Naive B cell (primary cell): ENCODE data around the gene UBE2QL1. TPM values are rescaled to one million over a fixed set of nuclear protein-coding genes. Genes with fewer than 3 reads are reported as not detected.
A peak's percentile ranks its signal among the peaks of the same experiment; 100 is the strongest.

Experiments
- ATAC-seq, 2 donors: fragments of 150-1000 bp; cut with Tn5 transposase; 2 replicates each; pipeline ENCODE4 v1.10.0; 2021; ENCODE audit warnings: low read depth in 2 of 2, mild to moderate bottlenecking in 2 of 2, moderate library complexity in 2 of 2
- DNase-seq: peaks from one replicate; pipeline ENCODE4 v3.0.0; 2022
- H3K27ac Mint-ChIP-seq, 6 donors: one replicate each; pipeline ENCODE4 v1.8.0; 2020 to 2022; ENCODE audit warnings: mild to moderate bottlenecking in 6 of 6, mixed read lengths in 6 of 6, moderate library complexity in 5 of 6, inconsistent platforms in 2 of 6
- H3K27me3 Mint-ChIP-seq, 3 donors: one replicate each; pipeline ENCODE4 v1.8.0; 2021 to 2022; ENCODE audit warnings: mixed read lengths in 3 of 3, mild to moderate bottlenecking in 1 of 3
- H3K36me3 Mint-ChIP-seq, 2 donors: one replicate each; pipeline ENCODE4 v1.8.0; 2020 to 2022; ENCODE audit warnings: mixed read lengths in 2 of 2, inconsistent platforms in 1 of 2, mild to moderate bottlenecking in 1 of 2
- H3K4me1 Mint-ChIP-seq, 3 donors: one replicate each; pipeline ENCODE4 v1.8.0; 2020 to 2022; ENCODE audit warnings: mixed read lengths in 3 of 3, inconsistent platforms in 1 of 3, mild to moderate bottlenecking in 1 of 3, moderate library complexity in 1 of 3
- H3K4me3 Mint-ChIP-seq, 8 donors: one replicate each; pipeline ENCODE4 v1.8.0; 2020 to 2022; ENCODE audit warnings: mild to moderate bottlenecking in 8 of 8, mixed read lengths in 8 of 8, moderate library complexity in 8 of 8, inconsistent platforms in 2 of 8
- H3K9me3 Mint-ChIP-seq, 7 donors: one replicate each; pipeline ENCODE4 v1.8.0; 2020 to 2022; ENCODE audit warnings: mixed read lengths in 7 of 7, mild to moderate bottlenecking in 5 of 7, inconsistent platforms in 2 of 7, moderate library complexity in 1 of 7
- polyA plus RNA-seq, 6 donors: library from polyadenylated mRNA; unstranded; fragments of 300-500 nt; fragmentation: Illumina TruSeq; gene quantifications; one replicate each; pipeline ENCODE4 v1.2.3, GENCODE V29; 2021; ENCODE audit warnings: low read depth in 6 of 6

The UBE2QL1 gene, protein sequence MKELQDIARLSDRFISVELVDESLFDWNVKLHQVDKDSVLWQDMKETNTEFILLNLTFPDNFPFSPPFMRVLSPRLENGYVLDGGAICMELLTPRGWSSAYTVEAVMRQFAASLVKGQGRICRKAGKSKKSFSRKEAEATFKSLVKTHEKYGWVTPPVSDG
- not detected for polyA plus RNA-seq

DNA sequence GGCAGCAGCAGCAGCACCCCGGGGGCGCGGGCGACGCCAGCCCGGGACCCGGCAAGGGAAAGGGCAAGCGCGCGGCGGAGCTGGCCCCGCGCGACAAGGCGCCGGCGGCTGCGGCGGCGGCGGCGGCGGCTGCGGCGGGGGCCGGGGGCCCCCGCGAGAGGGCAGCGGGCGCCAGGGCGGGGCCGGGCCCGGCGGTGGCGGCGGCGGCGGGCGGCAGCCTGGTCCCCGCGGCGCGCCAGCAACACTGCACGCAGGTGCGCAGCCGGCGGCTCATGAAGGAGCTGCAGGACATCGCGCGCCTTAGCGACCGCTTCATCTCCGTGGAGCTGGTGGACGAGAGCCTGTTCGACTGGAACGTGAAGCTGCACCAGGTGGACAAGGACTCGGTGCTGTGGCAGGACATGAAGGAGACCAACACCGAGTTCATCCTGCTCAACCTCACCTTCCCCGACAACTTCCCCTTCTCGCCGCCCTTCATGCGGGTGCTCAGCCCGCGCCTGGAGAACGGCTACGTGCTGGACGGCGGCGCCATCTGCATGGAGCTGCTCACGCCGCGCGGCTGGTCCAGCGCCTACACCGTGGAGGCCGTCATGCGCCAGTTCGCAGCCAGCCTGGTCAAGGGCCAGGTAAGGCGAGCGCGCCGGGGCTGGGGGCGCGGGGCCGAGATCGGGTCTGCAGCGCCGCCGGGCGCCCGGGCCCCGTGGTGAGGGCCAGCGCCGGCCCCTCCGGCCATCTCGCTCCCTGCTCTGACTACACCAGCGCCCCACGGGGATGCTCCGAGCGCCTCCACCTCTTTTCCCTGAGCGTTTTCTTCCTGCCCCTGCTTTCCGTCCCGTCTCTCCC, at the start of gene UBE2QL1:
UBE2QL1 (plus strand) TSS at position 238 of the 843 bp plus-strand sequence; CDS start at position 273, 35 bp downstream.
- DNase-seq (peak; percentile 2), ATAC-seq (peak; percentile 41 to 58)
- H3K27ac Mint-ChIP-seq: peak within 1 kb of the TSS in 3 of 6 donors; percentile 54 to 90 (median 56)
- H3K9me3 Mint-ChIP-seq: peaks cover 0 to 12% (median 0%) of the 10 kb centered on the region in 7 donors
- peaks cover 12 to 49% (median 41%) of the 10 kb centered on the region in 3 donors for H3K27me3 Mint-ChIP-seq
- peaks cover 10 to 14% (median 13%) of the 10 kb centered on the region in 3 donors for H3K4me1 Mint-ChIP-seq
- H3K4me3 Mint-ChIP-seq: peak within 1 kb of the TSS in 7 of 8 donors; percentile 10 to 88 (median 85)
- H3K36me3 Mint-ChIP-seq: peaks cover 0 to 12% of the 10 kb centered on the region in 2 donors

DNA sequence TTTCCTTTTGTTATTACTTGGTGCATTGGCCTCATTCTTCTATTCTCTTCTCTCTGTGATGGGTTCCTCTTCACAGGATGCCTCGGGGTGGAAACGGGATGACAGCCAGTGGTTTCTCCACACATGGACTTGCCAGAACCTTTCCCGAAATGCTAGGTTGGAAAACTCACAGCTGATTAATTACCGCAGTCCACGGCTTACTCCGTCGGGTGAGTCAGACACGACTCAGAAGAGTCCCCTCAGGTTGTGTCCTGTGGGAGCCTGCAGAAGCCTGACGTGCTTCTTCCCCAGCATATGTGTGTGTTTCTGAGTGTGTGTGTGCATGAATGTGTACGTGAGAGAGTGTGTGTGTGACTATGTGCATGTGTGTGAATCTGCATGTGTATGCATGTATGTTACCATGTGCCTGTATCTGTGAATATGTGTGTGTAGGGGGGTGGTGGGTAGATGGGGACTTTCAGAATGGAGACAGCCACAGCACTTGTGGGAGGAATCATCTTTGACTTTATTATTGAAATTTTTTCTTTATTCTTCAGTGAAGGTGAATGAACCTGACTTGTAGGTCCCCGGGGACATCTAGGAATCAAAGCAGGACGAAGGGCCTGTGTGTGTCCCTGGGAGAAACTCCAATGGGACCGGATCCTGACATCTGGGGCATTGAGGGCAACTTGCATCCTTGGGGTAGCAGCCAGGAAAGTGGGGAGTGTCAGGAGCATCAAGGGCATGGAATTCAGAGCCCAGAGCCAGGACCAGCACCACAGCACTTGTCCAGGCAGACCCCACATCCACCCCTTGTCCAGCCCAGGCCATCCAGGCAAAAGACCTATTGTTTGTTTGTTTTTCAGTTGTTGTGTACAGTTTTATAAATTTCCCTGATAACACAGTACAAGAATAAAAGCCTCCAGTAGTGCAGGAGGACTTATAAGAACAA, 48.4 kb upstream of the UBE2QL1 start:
- ATAC-seq (no peak), DNase-seq (no peak)
- H3K4me3 Mint-ChIP-seq: no peak overlapping the region
- peaks cover 0 to 5% (median 0%) of the 10 kb centered on the region in 7 donors for H3K9me3 Mint-ChIP-seq
- peaks cover 26 to 49% (median 38%) of the 10 kb centered on the region in 3 donors for H3K27me3 Mint-ChIP-seq
- H3K27ac Mint-ChIP-seq: peak overlapping the region in 2 of 6 donors; percentile 4 to 24
- H3K4me1 Mint-ChIP-seq: peaks cover 0 to 5% (median 0%) of the 10 kb centered on the region in 3 donors
- H3K36me3 Mint-ChIP-seq: peaks cover 0 to 6% of the 10 kb centered on the region in 2 donors

DNA sequence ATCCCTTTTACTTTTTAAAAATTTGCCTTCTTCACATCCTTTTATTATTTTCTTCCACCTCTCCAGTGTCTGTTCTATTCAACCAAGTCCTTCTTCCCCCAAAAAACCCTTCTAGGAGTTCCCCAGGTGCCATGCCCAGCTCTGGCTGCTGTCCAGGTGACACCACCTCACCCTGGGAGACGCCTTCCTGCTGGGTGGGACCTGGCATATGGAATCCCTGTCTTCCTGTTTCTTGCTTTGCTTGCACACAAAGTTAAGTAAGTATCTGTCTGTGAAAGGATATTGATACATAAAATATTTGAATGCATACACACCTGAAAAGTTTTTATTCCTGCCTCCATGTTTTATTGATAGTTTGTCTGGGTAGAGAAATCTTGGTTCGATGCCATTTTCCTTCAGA, 47.2 kb upstream of the UBE2QL1 start:
- DNase-seq (no peak), ATAC-seq (no peak)
- Mint-ChIP-seq H3K27me3 (peaks cover 15 to 38% (median 28%) of the 10 kb centered on the region in 3 donors), H3K4me1 (peaks cover 0 to 1% (median 0%) of the 10 kb centered on the region in 3 donors), H3K4me3 (no peak overlapping the region), H3K36me3 (peaks cover 0 to 2% of the 10 kb centered on the region in 2 donors), H3K27ac (peak overlapping the region in 1 of 6 donors; percentile 8), H3K9me3 (peaks cover 0 to 5% (median 0%) of the 10 kb centered on the region in 7 donors)

DNA sequence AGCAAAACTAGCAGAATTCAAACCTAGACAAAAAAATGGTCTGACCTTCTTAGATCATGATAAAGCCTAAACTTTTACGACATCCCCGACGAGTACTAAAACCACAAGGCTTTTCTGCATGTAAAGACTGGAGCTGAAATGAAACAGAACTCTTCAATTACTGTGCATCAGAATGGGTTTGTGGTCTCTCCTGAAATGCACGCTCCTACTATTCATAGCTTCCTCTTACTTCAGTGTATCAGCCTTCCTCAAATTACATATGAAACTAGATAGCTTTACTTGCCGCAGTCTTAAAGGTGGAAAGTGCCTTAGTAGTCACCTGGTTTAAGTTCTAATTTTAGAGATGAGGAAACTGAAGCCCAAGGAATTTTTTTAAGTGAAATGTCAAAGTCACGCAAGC, 45.7 kb upstream of the UBE2QL1 start:
- Mint-ChIP-seq H3K36me3 (no peaks in the 10 kb centered on the region), H3K4me3 (no peak overlapping the region), H3K27ac (no peak overlapping the region), H3K27me3 (peaks cover 15 to 40% (median 28%) of the 10 kb centered on the region in 3 donors), H3K9me3 (peaks cover 0 to under 1% (median 0%) of the 10 kb centered on the region in 7 donors), H3K4me1 (no peaks in the 10 kb centered on the region)
- no peak for DNase-seq
- no peak for ATAC-seq

DNA sequence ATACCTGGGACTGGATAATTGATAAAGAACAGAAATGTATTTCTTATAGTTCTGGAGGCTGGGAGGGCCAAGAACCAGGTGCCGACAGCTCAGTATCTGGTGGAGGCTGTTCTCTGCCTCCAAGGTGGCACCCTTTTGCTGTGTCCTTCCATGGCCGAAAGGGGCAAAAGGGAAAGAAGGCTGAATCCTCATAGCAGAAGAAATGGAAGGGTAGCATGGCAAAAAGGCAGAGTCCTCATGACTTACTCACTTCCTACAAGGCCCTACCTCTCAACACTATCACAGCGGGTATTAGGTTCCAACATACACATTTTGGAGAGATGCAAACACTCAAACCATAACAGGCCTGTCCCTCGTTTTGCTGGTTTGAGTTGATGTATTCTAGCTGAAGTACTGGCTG, 45.2 kb upstream of the UBE2QL1 start:
- no peaks in the 10 kb centered on the region for H3K36me3 Mint-ChIP-seq
- peaks cover 15 to 41% (median 28%) of the 10 kb centered on the region in 3 donors for H3K27me3 Mint-ChIP-seq
- no peak for ATAC-seq
- H3K4me3 Mint-ChIP-seq: no peak overlapping the region
- H3K4me1 Mint-ChIP-seq: no peaks in the 10 kb centered on the region
- no peak overlapping the region for H3K27ac Mint-ChIP-seq
- H3K9me3 Mint-ChIP-seq: no peaks in the 10 kb centered on the region
- DNase-seq: no peak

DNA sequence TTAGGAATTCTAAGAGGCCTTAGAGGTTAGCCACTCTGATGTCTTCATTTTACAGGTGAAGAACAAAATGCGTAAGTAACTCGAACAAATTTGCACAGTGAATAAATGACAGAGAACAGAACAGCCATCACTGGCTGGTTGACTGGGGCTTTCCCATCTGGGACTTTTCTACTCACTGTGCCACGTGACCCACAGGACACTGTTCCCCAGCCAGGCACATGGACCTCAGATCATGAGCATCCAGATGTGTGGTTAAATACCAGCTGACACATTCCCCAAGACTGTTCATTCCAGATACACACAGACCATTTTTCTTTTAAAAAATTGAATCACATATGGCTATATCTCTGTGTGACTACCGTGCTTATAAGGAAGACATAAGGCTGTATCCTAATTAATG, 44.5 kb upstream of the UBE2QL1 start:
- H3K4me3 Mint-ChIP-seq: no peak overlapping the region
- ATAC-seq (no peak), DNase-seq (no peak)
- H3K9me3 Mint-ChIP-seq: peaks cover 0 to 2% (median 0%) of the 10 kb centered on the region in 7 donors
- H3K27ac Mint-ChIP-seq: no peak overlapping the region
- H3K4me1 Mint-ChIP-seq: no peaks in the 10 kb centered on the region
- peaks cover 17 to 48% (median 33%) of the 10 kb centered on the region in 3 donors for H3K27me3 Mint-ChIP-seq
- no peaks in the 10 kb centered on the region for H3K36me3 Mint-ChIP-seq

DNA sequence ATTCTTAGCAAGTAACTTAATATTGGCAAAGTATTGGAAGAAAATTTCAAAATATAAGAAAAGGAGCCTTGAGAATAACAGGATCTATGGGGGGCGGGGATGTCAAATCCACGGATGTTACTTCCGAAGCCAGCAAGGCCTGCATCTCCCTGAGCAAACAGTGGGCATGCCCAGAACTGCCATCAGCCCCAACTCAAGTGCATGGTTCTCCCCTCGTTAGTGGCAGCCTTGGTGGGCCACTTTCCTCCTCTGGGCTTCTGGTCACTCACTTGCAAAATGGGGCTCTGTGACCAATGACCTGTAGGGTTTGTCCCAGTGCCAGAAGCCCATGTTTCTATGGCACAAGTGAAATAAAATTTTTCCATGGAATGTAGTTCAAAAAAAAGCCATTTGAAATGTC, 43.1 kb upstream of the UBE2QL1 start:
- DNase-seq: no peak
- Mint-ChIP-seq H3K27ac (no peak overlapping the region), H3K9me3 (peaks cover 0 to 4% (median 0%) of the 10 kb centered on the region in 7 donors), H3K36me3 (no peaks in the 10 kb centered on the region), H3K4me1 (no peaks in the 10 kb centered on the region), H3K27me3 (peaks cover 18 to 47% (median 32%) of the 10 kb centered on the region in 3 donors), H3K4me3 (no peak overlapping the region)
- ATAC-seq: no peak

DNA sequence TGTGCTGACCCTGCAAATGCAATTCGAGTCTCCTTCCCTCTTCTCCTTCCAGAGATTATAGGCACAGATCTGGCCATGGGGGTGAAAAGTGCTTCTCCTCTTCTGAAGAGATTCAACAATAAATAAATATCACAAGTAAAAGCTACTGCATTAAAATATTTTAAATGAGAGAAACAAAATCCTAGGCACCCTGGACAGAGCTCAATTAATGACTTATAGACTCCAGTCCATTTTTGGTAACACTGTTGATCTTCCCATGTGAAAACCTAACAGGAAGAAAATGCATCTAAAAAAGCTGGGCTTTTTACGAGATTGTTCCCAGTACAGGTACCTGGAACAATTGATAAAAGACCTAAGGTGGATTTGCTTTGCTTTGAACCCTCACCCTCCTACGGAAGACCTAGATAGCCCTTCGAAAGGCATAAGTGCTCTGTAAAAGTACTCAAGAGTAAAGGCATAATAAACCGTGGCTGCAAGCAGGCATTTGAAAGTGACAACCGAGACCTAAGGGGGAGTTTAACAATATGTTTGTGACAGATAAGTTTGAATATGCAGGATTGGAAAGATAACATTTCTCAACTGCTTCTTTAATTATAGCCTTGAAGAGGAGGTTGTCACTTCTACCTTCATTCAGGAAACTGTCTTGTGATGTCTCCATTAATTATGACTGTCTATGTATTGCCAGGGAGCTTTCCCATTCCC, 41.0 kb upstream of the UBE2QL1 start:
- DNase-seq: no peak
- H3K36me3 Mint-ChIP-seq: no peaks in the 10 kb centered on the region
- no peak overlapping the region for H3K27ac Mint-ChIP-seq
- H3K4me3 Mint-ChIP-seq: no peak overlapping the region
- peaks cover 0 to 4% (median 0%) of the 10 kb centered on the region in 7 donors for H3K9me3 Mint-ChIP-seq
- ATAC-seq: no peak
- H3K4me1 Mint-ChIP-seq: no peaks in the 10 kb centered on the region
- peaks cover 13 to 40% (median 27%) of the 10 kb centered on the region in 3 donors for H3K27me3 Mint-ChIP-seq

DNA sequence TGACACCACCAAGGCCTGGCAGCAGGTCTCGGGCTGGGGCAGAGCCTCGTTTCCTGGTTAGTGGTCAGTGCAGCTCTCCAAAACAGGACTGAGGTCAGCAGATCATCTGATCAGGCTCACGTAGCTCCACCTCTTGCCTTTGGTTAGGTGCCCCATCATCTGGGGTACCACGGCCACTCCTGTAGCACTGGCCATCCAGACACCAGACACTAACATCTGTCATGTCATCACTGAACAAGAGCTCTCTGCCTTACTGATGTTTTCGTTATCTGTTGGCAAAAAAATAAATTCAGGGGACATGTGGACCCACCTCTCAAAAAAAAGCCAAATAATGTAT, 40.4 kb upstream of the UBE2QL1 start:
- H3K4me1 Mint-ChIP-seq: no peaks in the 10 kb centered on the region
- H3K9me3 Mint-ChIP-seq: peaks cover 0 to 4% (median 0%) of the 10 kb centered on the region in 7 donors
- no peak overlapping the region for H3K27ac Mint-ChIP-seq
- H3K36me3 Mint-ChIP-seq: no peaks in the 10 kb centered on the region
- H3K27me3 Mint-ChIP-seq: peaks cover 9 to 38% (median 23%) of the 10 kb centered on the region in 3 donors
- H3K4me3 Mint-ChIP-seq: no peak overlapping the region
- no peak for ATAC-seq
- DNase-seq: no peak

DNA sequence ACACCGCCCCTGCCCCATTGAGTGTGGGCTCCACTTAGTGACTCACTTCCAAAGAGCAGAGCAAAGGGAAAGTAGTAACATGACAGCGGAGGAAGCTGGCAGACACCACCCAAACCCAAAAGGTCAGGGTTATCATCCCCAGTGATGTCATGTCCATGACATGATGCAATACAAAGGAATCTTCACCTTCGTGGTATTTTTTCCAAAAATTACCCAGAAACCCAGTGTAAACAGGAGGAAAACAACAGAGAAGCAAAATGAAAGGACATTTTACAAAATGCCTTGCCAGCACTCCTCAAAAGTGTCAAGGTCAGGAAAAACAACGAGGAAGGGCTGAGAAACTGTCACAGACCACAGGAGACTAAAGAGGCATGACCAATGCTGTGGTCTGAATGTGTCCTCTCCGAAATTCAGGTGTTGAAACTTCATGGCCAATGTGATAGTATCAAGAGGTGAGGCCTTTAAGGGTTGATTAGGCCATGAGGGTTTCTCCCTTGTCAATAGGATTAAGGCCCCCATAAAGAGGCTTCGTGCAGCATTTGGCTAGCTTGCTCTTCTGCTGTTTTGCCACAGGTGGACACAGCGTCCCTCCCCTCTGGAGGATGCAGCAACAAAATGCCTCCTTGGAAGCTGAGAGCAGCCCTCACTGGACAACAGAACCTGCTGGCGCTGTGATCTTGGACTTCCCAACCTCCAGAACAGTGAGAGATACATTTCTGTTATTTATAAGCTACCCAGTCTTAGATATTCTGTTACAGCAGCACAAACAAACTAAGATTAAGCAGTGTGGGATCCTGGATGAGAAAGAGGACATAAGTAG, 39.8 kb upstream of the UBE2QL1 start:
- ATAC-seq (no peak), DNase-seq (no peak)
- Mint-ChIP-seq H3K4me1 (no peaks in the 10 kb centered on the region), H3K27me3 (peaks cover 9 to 33% (median 19%) of the 10 kb centered on the region in 3 donors), H3K27ac (peak overlapping the region in 1 of 6 donors; percentile 66), H3K36me3 (no peaks in the 10 kb centered on the region), H3K9me3 (peaks cover 0 to 4% (median 0%) of the 10 kb centered on the region in 7 donors), H3K4me3 (peak overlapping the region in 2 of 8 donors; percentile 14 to 27)

DNA sequence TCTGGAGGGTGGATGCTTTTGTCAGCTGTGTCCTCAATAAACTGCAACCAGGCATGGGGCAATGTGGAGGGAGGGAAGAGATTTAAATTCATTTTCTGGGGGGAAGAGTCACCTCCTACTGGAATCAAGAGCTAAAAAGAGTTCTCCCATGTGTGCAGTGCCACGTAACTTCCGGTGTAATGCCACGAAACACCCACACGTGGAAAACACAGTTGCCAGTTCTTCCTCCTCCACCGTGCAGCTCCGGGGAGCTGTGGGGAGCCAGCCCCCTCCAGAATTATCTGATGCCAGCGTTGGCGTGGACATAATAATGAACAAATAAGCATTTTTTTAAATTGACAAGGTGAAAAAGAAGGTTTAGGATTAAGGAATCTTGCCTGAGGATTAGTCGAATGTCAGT, 38.2 kb upstream of the UBE2QL1 start:
- Mint-ChIP-seq H3K9me3 (peaks cover 0 to 4% (median 0%) of the 10 kb centered on the region in 7 donors), H3K36me3 (no peaks in the 10 kb centered on the region), H3K27me3 (peaks cover 9 to 33% (median 19%) of the 10 kb centered on the region in 3 donors), H3K27ac (no peak overlapping the region), H3K4me3 (no peak overlapping the region), H3K4me1 (no peaks in the 10 kb centered on the region)
- ATAC-seq (no peak), DNase-seq (no peak)

DNA sequence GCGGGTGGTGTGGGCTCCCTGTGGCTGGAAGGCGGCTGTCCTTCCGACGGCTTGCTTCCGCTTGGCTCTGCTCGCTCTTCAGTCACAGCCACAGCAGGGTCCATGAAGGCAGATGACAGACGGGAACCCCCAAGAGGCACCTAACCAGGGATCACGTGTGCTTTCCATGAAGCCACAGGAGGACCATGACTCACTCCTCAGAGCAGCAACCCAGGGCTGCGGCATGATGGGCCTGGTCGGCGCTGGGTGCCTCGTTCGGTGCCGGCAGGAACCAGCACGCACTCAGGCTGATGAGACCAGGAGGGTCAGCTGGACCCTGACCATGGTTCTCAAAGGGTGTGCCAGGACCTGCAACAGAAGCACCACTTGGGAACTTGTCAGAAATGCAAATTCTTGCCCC, 37.5 kb upstream of the UBE2QL1 start:
- DNase-seq (no peak), ATAC-seq (no peak)
- Mint-ChIP-seq H3K36me3 (no peaks in the 10 kb centered on the region), H3K27ac (no peak overlapping the region), H3K4me1 (no peaks in the 10 kb centered on the region), H3K9me3 (peaks cover 0 to 4% (median 0%) of the 10 kb centered on the region in 7 donors), H3K27me3 (peaks cover 9 to 33% (median 19%) of the 10 kb centered on the region in 3 donors), H3K4me3 (no peak overlapping the region)
